HG02943 (cell line): ENCODE measurements around the gene TCEAL1.
"Not testable (repeated sequence)": the region's sequence is repeated elsewhere in the genome, so short reads cannot be mapped to it uniquely, and the experiment has no call there.

Experiments
- ATAC-seq: cut with Tn5 transposase; IDR thresholded peaks from one replicate; pipeline ENCODE4 v1.9.1; 2021; ENCODE audit warnings: mild to moderate bottlenecking, low read depth, moderate library complexity; ENCODE audit not compliant: unreplicated experiment

Gene TCEAL1, protein sequence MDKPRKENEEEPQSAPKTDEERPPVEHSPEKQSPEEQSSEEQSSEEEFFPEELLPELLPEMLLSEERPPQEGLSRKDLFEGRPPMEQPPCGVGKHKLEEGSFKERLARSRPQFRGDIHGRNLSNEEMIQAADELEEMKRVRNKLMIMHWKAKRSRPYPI

DNA sequence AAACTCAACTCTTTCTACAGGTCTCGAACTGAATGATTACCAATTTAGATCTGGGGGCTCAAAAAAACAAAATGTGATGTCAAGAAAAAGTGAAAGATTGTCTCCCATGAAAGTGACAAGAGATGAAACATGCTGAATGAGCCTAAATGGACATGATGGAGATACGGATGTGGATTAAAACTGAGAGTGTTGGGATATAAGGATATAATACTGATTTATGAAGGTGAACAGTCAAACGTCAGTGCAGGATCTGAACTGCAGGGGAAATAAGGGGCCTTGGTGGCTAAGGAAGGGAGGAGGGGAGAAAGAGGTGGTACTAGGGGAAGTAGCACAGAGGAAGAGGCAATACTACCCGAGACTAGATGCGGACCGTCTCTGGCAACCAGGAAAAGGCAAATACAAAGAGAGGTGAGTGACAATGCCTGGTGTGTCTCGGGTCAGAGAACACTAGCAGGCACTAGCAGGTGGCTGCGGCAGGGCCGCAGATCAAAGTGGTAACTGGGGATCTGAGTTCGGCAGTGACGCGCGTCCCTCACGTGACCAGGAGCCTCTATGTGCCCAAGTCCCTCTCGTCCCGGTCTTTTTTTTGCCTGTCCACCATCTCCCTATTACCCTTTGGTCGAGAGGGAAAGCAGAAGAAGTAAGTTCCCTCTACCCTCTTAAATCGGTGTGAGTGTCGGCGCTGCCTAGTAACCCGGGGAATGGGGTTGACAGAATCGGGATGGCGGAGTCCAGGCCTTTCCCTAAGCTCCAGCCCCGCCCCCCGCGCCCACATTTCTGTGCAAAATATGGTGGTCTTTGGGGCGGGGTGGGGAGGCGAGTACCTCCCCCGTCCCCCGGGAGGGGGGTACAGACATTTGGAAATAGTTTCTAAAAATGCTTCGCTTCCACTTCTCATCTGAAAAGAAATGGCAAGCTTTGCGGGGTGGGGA lies at the start of gene TCEAL1:
Gene TCEAL1 (plus strand): TSS at position 590 of the 932 bp plus-strand sequence. CDS start 942 bp downstream, outside the sequence.
- ATAC-seq, result peak; percentile 50

DNA sequence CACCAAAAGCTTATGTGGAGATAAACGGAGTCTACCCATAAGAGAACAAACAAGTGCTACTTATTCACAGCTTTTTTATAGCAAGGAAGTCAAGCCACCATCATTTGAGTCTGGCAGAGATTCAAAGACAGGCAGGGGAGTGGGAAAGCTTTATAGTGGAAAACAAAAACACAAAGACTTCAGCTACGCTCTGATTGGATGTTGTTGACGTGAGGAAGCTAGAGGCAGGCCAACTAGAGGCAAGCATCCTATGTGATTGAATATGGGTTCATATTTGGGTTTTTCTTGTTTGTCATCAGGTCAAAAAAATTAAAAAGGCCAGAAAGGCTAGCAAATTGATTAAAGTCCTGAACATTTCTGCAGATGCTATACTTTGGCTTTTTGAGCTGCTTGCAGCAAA lies 44.2 kb upstream of the TCEAL1 start:
- ATAC-seq, result no peak

DNA sequence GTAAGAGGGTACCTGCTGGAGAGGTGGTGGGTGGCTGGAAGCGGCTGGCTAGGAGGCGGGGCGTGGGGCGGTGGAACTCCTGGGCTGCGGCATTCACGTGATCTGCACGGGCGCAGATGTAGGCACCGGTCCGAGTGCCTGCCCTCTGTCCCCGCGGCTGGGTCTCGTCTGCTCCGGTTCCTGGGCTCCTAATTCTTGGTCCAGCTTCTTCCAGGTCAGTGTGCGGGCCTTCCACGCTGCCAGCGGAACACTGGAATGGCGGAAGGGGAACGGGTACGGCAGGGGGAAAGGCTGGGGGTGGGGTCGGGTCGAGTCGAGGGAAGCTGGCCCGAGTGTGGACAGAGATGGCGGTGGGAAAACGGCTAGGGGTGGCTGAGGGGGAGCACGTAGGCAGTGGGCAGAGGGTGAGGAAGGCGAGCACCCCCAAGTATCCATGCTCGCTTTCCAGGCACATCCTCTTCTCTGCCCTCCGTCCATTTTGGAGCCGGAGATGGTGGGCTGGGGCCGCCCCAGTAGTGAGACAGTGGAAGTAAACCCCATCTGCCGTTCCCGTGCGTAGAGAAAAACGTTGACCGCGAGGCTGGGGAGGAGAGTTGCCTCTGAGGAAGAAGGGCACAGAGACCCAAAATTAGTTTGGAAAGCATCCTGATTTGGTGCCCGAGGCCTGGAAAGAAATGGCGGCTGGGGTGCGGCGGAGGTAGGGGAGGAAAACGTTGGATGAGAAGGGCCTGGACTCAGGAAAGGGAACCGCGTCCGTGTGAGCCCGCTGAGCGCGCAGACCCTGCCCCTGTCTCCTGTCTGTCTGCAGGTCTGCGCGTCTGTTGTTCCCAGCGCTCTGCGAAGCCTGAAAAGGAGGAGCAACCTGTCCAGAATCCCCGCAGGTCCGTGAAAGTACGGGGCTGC lies 43.1 kb upstream of the TCEAL1 start, which contains the start of gene TCEAL4:
Gene TCEAL4 (plus strand): TSS at position 105 of the 903 bp plus-strand sequence. CDS start 1,161 bp downstream, outside the sequence.
- peak; percentile 65 for ATAC-seq

DNA sequence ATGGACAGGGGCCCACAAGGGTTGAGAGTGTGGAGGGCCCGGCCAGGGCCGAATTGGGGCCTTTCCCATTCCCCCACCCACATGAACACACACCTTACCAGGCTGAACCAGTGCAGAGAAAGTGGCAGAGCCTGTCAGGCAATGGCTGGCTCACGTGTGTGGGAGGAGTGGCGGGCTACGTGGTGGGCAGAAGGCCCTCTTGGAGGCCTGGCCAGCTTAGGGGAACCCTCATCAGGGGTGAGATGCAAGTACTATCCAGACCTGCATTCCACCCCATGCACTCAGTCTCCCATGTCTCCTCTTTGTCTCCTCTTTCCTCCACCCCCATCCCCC lies 42.5 kb upstream of the TCEAL1 start:
- peak; percentile 7 for ATAC-seq

DNA sequence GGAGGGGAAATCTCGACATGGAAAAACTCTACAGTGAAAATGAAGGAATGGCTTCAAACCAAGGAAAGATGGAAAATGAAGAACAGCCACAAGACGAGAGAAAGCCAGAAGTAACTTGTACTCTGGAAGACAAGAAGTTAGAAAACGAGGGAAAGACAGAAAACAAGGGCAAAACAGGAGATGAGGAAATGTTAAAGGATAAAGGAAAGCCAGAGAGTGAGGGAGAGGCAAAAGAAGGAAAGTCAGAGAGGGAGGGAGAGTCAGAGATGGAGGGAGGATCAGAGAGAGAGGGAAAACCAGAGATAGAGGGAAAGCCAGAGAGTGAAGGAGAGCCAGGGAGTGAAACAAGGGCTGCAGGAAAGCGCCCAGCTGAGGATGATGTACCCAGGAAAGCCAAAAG lies 42.1 kb upstream of the TCEAL1 start:
- ATAC-seq, result no peak

DNA sequence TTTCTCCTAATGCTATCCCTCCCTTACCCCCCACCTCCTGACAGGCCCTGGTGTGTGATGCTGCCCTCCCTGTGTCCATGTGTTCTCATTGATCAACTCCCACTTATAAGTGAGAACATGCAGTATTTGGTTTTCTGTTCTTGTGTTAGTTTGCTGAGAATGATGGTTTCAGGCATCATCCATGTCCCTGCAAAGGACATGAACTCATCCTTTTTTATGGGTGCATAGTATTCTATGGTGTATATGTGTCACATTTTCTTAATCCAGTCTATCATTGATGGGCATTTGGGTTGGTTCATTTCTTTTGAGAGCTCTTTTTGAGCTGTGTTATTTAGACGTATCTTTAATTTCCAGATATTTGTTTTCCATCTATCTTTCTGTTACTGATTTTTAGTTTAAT lies 36.5 kb upstream of the TCEAL1 start:
- not testable (repeated sequence) for ATAC-seq

DNA sequence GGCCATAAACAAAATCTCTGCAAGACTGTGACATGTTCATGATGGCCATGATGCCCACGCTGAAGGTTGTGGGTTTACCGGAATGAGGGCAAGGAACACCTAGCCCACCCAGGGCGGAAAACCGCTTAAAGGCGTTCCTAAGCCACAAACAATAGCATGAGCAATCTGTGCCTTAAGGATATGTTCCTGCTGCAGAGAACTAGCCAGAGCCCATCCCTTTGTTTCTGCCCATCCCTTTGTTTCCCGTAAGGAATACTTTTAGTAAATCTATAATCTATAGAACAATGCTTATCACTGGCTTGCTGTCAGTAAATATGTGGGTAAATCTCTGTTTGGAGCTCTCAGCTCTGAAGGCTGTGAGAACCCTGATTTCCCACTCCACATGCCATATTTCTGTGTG lies 33.6 kb upstream of the TCEAL1 start:
- not testable (repeated sequence) for ATAC-seq

DNA sequence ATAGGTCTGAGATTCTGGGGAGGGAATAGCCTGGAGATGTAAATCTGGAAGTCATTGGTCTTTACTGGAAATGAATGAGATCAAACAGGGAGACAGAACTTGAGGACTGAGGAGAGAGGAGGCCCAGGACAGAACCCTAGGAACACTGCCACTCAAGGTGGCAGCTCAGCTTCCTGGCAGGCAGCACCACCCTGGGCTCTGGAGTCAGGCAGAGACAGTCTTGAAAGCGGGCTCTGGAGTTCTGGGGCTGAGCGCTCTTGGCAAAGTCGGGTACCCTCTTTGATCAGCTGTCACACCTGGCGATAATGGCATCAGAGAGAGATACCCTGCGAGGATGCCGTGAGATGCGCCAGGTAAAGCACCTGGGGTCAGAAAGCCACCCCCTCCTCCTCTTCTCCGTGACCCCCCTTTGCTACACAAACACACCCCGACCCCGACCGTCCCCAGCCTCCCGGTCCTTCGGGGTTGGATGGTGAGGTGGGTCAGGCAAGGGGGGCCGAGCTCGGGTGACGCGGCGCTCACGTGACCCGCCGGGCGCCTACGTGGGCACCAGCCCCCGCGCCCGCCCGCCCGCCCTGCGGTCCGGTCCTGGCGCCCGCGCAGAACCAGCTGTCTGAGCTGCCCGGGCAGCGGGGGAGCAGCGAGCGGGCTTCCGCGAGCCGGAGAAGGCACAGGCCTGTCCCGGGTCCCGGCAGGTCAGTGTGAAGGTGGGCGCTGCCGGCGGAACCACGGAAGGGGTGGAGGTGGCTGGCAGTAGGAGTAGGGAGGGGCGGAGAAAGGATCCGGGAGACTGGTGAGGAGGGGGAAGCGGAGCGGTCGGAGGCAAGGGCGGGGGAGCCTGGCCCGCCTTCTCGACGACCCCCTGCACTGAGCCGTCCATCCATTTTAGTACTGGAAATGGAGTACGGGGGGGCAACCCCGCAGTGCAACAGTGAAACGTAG lies 21.1 kb upstream of the TCEAL1 start, which contains the start of gene TCEAL3:
Gene TCEAL3 (plus strand): TSS at position 600 of the 942 bp plus-strand sequence. CDS start 1,102 bp downstream, outside the sequence.
- ATAC-seq, result peak; percentile 63

DNA sequence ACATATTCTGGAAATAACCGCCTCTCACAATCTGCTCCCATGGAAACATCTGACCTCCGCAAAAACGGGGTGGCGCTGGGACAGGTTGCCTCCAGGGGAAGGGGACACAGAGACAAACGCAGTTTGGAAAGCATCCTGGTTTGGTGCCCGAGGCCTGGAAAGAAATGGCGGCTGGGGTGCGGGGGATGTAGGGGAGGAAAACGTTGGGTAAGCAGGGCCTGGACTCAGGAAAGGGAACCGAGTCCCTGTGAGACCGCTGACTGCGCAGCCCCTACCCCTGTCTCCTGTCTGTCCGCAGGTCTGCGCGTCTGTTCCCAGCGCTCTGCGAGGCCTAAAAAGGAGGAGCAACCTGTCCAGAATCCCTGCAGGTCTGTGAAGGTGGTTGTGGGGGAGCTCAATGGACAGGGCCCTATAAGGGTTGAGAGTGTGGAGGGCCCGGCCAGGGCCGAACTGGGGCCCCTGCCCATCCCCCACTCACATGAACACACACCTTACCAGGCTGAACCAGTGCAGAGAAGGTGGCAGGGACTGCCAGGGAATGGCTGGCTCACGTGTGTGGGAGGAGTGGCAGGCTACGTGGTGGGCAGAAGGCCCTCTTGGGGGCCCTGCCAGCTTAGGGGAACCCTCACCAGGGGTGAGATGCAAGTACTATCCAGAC lies 20.3 kb upstream of the TCEAL1 start:
- peak; percentile 27 for ATAC-seq

DNA sequence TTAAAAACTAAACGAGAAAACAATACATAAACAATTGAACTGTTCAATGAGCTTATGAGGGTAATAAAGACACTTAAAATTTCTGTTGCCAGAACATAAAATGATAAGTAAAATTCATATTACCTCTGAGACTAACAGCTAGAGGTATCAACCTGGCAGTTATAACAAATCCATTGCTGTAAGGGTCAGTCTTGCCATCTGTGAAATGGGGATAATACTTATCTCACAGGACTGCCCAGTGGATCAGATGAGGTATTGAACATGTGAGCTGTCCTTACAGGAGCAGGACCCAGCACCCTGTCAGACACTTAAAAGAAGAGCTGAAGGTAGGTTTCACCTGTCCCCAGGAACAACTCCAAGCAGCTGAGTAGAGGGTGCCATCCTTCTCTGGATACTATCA lies 18.5 kb upstream of the TCEAL1 start:
- no peak for ATAC-seq

DNA sequence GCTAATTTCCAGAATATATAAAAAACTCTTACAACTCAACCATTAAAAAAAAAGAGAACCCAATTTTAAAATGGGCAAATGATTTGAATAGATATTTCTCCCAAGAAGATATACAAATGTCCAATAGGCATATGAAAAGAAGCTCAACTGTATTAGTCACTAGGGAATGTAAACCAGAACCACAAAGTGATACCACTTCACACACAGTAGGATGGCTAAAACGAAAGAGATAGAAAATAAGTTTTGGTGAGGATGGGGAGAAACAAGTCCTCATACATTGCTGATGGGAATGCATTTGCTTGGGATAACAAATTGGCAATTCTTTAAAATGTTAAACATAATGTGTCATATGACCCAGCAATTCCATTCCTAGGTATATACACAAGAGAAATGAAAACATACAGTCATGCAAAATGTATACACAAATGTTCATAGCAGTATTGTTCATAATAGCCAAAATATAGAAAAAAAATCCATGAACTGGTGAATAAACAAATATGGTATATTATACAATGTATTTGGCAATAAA lies 15.3 kb upstream of the TCEAL1 start:
- ATAC-seq, result no peak

DNA sequence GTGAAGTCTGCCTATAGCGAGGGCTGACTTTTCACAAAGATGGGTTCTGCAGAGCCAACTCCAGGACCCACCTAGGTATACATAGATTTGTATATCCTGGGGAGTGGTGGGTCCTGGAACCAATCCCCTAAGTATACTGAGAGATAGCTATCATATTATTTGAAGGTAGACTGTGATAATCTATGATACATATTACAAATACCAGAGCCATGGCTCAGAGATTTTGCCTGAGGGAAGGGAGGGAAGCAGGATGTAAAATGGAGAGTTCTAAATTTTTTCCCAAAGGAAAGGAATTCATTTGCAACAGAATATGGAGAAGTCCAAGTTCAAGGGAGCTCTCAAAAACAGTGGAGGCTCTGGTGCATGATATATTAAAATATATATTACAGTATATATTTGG lies 13.8 kb upstream of the TCEAL1 start:
- ATAC-seq, result no peak

DNA sequence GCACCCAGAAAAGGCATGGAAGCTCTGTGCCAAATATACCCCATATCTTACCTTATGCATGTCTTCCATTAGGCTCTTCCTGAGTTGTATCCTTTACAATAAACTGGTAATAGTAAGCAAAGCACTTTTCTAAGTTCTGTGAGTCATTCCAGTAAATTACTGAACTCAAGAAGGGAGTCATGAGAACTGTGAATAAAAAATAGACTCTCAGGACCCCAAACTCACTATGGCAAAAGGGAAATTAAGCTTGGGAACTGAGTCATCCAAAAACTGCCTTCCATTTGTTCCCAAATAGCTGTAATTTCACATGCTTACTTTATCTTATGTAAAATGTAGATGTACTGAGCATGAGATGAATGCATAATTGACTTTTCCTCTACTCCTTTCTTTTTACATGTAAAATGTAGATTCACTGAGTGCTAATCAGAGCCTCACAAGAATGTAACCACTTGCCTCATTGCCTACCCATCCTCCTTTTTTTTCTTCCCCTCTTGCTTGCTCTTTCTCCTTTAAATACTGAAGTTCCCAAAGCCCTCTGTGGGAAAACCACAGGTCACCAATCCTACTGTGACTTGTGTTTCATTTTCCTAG lies 12.9 kb upstream of the TCEAL1 start:
- ATAC-seq, result no peak

DNA sequence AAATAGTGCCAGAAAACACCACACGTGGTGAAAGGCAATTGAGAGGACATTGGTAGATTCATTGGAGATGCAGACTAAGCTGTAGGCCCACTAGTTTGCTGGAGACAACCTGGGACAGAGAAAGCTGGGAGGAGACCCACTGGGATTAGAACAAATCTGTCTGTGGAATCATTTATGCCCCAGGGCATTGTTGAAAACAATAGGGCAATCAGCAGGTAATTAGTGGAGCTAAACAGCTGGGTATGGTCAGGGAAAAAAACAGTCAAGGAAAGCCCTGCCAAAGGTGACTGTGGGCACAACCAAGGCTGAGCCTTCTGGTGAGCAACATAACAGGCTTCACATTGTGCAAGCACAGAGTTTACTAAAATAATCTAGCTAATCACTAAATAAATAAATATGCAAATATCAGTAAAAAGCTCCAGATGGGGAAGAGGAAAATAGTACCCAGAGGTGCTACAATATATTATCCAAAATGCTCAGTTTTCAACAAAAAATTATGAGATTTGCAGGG lies 12.0 kb upstream of the TCEAL1 start:
- ATAC-seq, result no peak

DNA sequence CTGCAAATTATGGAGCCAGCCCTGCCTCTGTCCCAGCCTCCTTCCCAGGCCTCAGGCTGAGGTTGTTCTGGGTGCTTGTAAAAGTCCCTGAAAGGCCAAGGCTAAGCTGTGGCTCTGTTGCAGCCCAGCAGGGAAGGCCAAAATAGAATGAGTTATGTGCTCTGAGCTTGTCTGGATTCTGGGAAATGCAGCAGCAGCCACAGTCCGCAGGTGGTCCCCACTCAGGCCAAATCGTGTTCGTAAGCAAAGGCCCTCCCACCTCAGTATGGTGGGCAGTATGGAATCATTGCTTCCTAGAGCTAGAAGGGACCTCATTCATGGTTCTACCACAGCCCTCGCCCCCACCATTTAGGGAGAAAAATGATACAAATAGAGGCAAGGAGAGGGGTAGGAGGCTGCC lies 4.7 kb upstream of the TCEAL1 start:
- no peak for ATAC-seq

DNA sequence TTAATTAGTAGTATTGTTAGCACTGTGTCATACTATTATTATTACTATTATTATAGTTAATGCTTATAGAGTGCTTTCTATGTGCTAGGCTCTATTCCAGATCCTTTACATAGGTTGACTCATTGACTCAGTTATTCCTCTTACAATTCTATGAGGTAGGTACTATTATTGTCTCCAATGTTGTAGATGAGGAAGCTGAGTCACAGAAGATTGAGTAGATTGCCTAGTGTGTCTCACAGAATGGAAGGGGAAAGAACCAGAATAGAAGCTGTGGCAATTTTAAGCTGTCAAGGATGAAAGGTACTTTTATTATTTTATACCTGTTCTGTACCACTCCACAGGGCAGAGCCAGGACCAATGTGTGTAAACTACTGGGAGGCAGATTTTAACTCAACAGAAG lies 1.9 kb upstream of the TCEAL1 start:
- ATAC-seq, result no peak

DNA sequence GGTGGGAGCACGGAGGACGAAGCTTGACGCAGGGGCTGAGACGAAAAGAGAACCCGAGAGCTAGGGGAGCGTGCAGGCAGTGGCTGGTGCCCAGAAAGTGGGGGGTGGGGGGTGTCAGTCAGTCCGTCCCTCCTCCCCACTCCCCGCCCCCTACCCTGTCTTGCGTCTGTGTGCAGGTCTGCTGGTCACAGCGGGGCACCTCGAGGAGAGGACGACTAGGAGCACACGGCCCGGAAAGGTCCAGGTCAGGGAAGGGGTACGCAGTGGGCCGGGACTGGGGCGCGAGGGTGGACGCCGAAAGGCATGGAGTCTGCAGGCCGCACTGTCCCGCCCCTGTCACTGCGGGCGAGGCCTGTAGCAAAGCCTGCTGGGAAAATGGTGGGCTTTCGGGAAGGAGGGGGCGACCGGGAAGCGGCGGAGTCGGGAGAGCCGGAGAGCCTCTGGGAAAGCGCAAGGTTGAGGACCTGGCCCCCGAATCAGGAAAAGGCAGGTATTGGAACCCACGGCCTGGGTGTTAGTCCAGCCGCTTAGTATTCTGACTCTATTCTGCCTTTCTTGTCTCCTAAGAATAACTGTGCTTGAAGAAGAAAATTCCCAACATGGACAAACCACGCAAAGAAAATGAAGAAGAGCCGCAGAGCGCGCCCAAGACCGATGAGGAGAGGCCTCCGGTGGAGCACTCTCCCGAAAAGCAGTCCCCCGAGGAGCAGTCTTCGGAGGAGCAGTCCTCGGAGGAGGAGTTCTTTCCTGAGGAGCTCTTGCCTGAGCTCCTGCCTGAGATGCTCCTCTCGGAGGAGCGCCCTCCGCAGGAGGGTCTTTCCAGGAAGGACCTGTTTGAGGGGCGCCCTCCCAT lies 769 bp downstream of the TCEAL1 start:
- no peak for ATAC-seq

DNA sequence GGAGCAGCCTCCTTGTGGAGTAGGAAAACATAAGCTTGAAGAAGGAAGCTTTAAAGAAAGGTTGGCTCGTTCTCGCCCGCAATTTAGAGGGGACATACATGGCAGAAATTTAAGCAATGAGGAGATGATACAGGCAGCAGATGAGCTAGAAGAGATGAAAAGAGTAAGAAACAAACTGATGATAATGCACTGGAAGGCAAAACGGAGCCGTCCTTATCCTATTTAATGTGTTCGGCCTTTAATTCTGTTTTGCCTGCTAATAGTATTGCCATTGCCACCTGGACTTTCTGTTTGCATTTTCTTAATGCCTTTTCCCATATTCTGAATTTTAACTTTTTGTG lies 1.4 kb downstream of the TCEAL1 start:
- ATAC-seq, result no peak
